Breast epithelium (tissue), 3 donors: Measurements from ENCODE around the gene CD8B.

ENCODE experiments used
- CTCF ChIP-seq, 3 donors: fragments of 450-650 bp; IDR thresholded peaks; one replicate each; pipeline ENCODE4 v1.5.1; 2016 to 2017; ENCODE audit warnings: antibody characterized with exemption in 3 of 3, mild to moderate bottlenecking in 3 of 3, moderate library complexity in 3 of 3
- POLR2AphosphoS5 ChIP-seq, 3 donors: sonication (generic); formaldehyde crosslinking; IDR thresholded peaks; one replicate each; pipeline ENCODE4 v1.6.1; 2017; ENCODE audit warnings: antibody characterized with exemption in 3 of 3

GRCh38 chr2:86785456-86785855 is 76.2 kb downstream of the CD8B start:
- TF ChIP-seq CTCF (IDR thresholded peaks at IDR 0.05) (no peak), POLR2AphosphoS5 (IDR thresholded peaks at IDR 0.05) (no peak)
